GM23248 (cell line): ENCODE data around the gene CBR3. TPM values are rescaled to one million over a fixed set of nuclear protein-coding genes. Genes with fewer than 3 reads are reported as not detected.

ENCODE experiments used
- DNase-seq: peaks from one replicate; pipeline ENCODE4 v3.0.0-alpha.2; 2015
- H2AFZ ChIP-seq: fragments of 200-600 bp; sonication (generic); 2 replicates; pipeline ENCODE4 v1.6.1; 2016; ENCODE audit warnings: antibody characterized with exemption
- H3F3A ChIP-seq: fragments of 200-600 bp; sonication (generic); 2 replicates; pipeline ENCODE4 v1.6.1; 2016; ENCODE audit warnings: mild to moderate bottlenecking, antibody characterized with exemption, mixed run types; ENCODE audit not compliant: insufficient read depth
- H3K27ac ChIP-seq: fragments of 200-600 bp; sonication (generic); 2 replicates; pipeline ENCODE4 v1.5.1; 2016; ENCODE audit warnings: mild to moderate bottlenecking
- H3K27me3 ChIP-seq: fragments of 200-600 bp; sonication (generic); replicated peaks from 2 replicates; pipeline ENCODE4 v1.6.1; 2016; ENCODE audit warnings: mild to moderate bottlenecking; ENCODE audit not compliant: insufficient read depth
- H3K36me3 ChIP-seq: fragments of 200-600 bp; sonication (generic); 2 replicates; pipeline ENCODE4 v1.6.1; 2016; ENCODE audit warnings: low read depth, mild to moderate bottlenecking
- H3K4me1 ChIP-seq: fragments of 200-600 bp; sonication (generic); 2 replicates; pipeline ENCODE4 v1.6.1; 2016; ENCODE audit warnings: mild to moderate bottlenecking; ENCODE audit not compliant: insufficient read depth
- H3K4me2 ChIP-seq: fragments of 200-600 bp; sonication (generic); one replicate; pipeline ENCODE4 v1.6.1; 2016; ENCODE audit warnings: mild to moderate bottlenecking; ENCODE audit not compliant: unreplicated experiment
- H3K4me3 ChIP-seq: fragments of 200-600 bp; sonication (generic); 2 replicates; pipeline ENCODE4 v1.5.1; 2016; ENCODE audit warnings: mild to moderate bottlenecking
- H3K79me2 ChIP-seq: fragments of 200-600 bp; sonication (generic); 2 replicates; pipeline ENCODE4 v1.6.1; 2016; ENCODE audit warnings: mild to moderate bottlenecking; ENCODE audit not compliant: insufficient read depth
- H3K9ac ChIP-seq: fragments of 200-600 bp; sonication (generic); 2 replicates; pipeline ENCODE4 v1.6.1; 2016; ENCODE audit warnings: mild to moderate bottlenecking
- H3K9me2 ChIP-seq: fragments of 200-600 bp; sonication (generic); 2 replicates; pipeline ENCODE4 v1.6.1; 2016; ENCODE audit warnings: mixed run types, mild to moderate bottlenecking, moderate library complexity; ENCODE audit not compliant: insufficient read depth
- H3K9me3 ChIP-seq: fragments of 200-600 bp; sonication (generic); one replicate; pipeline ENCODE4 v1.6.1; 2017; ENCODE audit warnings: low read depth
- H4K20me1 ChIP-seq: fragments of 200-600 bp; sonication (generic); 2 replicates; pipeline ENCODE4 v1.6.0; 2016; ENCODE audit not compliant: insufficient read depth
- EZH2 ChIP-seq: fragments of 200-600 bp; sonication (generic); IDR thresholded peaks from 2 replicates; pipeline ENCODE4 v1.6.1; 2018; ENCODE audit warnings: antibody characterized with exemption, mild to moderate bottlenecking; ENCODE audit not compliant: insufficient read depth, poor library complexity, severe bottlenecking
- EZH2phosphoT487 ChIP-seq: fragments of 200-600 bp; sonication (generic); IDR thresholded peaks from 2 replicates; pipeline ENCODE4 v1.6.1; 2018; ENCODE audit warnings: antibody characterized with exemption, moderate library complexity, mild to moderate bottlenecking, low read depth; ENCODE audit not compliant: insufficient read depth
- WGBS, 2 experiments: methylation state at CpG; one replicate each; pipeline ENCODE4 v1.1.6; 2015 to 2017; ENCODE audit warnings: low lambda C conversion rate in 2 of 2, low coverage in 1 of 2; ENCODE audit errors: missing lambda C conversion rate in 2 of 2; 5-methylcytosine and 5-hydroxymethylcytosine counted together
- in situ Hi-C: fragments of 300-500 bp; cut with MboI; formaldehyde crosslinking; loops from 2 replicates; pipeline ENCODE4 v1.15.0; 2020
- polyA plus RNA-seq: library from polyadenylated mRNA; unstranded; fragments of >200 nt; fragmentation: Nextera tagmentation; extraction: Ambion mirVana; gene quantifications from 2 replicates; pipeline ENCODE4 v1.2.1, GENCODE V29; 2016
- total RNA-seq: library from RNA; depleted of rRNA; stranded (reverse); fragments of >200 nt; shearing (Covaris generic); gene quantifications from 2 replicates; pipeline ENCODE4 v1.2.3, GENCODE V29; 2014

The CBR3 gene
- total and polyA plus RNA-seq, 2 experiments from 2014 or later: 17.3 to 28.1 TPM

- H3K4me1 ChIP-seq: no peaks in the 10 kb centered on the region
- H3K4me2 ChIP-seq: no peak overlapping the region
- no peaks in the 10 kb centered on the region for H3K9me2 ChIP-seq
- no peaks in the 10 kb centered on the region for H3K79me2 ChIP-seq
- no peak overlapping the region for H2AFZ ChIP-seq
- no peak for DNase-seq
- no peak for TF ChIP-seq EZH2phosphoT487
- TF ChIP-seq EZH2: no peak
- H3K27ac ChIP-seq: no peak overlapping the region
- in situ Hi-C loops: no loop called here
- no peaks in the 10 kb centered on the region for H3K36me3 ChIP-seq
- no peak overlapping the region for H3K9ac ChIP-seq
- H3K27me3 ChIP-seq: no peaks in the 10 kb centered on the region
- WGBS, 2 experiments: 76 to 83% methylated on average over 5 of the region's 5 CpGs
- no peak overlapping the region for H3K4me3 ChIP-seq
- H3K9me3 ChIP-seq: no peaks in the 10 kb centered on the region
- H4K20me1 ChIP-seq: no peaks in the 10 kb centered on the region
- H3F3A ChIP-seq: no peaks in the 10 kb centered on the region
Observed at GRCh38 chr21:36171336-36171735, 36.5 kb downstream of the CBR3 start.

GRCh38 chr21:36171741-36172331 lies 37.0 kb downstream of the CBR3 start:
- 89 to 94% methylated on average over 8 to 9 of the region's 9 CpGs for WGBS, 2 experiments
- Histone ChIP-seq H3K27me3 (no peaks in the 10 kb centered on the region), H3K9ac (no peak overlapping the region), H3K27ac (no peak overlapping the region), H3K36me3 (no peaks in the 10 kb centered on the region), H3K4me2 (no peak overlapping the region), H3K9me2 (no peaks in the 10 kb centered on the region), H2AFZ (no peak overlapping the region), H3K9me3 (no peaks in the 10 kb centered on the region), H3F3A (no peaks in the 10 kb centered on the region), H3K4me1 (no peaks in the 10 kb centered on the region), H3K79me2 (no peaks in the 10 kb centered on the region), H4K20me1 (no peaks in the 10 kb centered on the region), H3K4me3 (no peak overlapping the region)
- in situ Hi-C loops: no loop called here
- TF ChIP-seq EZH2 (no peak), EZH2phosphoT487 (no peak)
- DNase-seq: no peak

- no peaks in the 10 kb centered on the region for H3F3A ChIP-seq
- H3K36me3 ChIP-seq: no peaks in the 10 kb centered on the region
- H3K9ac ChIP-seq: no peak overlapping the region
- no peaks in the 10 kb centered on the region for H3K4me1 ChIP-seq
- no peaks in the 10 kb centered on the region for H3K79me2 ChIP-seq
- no peak overlapping the region for H2AFZ ChIP-seq
- H3K9me3 ChIP-seq: no peaks in the 10 kb centered on the region
- DNase-seq: no peak
- no peak for TF ChIP-seq EZH2phosphoT487
- no peak for TF ChIP-seq EZH2
- H3K4me3 ChIP-seq: no peak overlapping the region
- WGBS, 2 experiments: 99% methylated on average over 6 of the region's 6 CpGs
- H4K20me1 ChIP-seq: no peaks in the 10 kb centered on the region
- in situ Hi-C loops: no loop called here
- H3K27me3 ChIP-seq: no peaks in the 10 kb centered on the region
- no peak overlapping the region for H3K27ac ChIP-seq
- H3K9me2 ChIP-seq: no peaks in the 10 kb centered on the region
- H3K4me2 ChIP-seq: no peak overlapping the region
Observed at GRCh38 chr21:36174780-36175179, 39.9 kb downstream of the CBR3 start.

GRCh38 chr21:36175771-36176565 lies 41.1 kb downstream of the CBR3 start:
- Histone ChIP-seq H3K36me3 (no peaks in the 10 kb centered on the region), H3K9me2 (no peaks in the 10 kb centered on the region), H3F3A (no peaks in the 10 kb centered on the region), H2AFZ (no peak overlapping the region), H3K4me3 (no peak overlapping the region), H4K20me1 (no peaks in the 10 kb centered on the region), H3K9me3 (no peaks in the 10 kb centered on the region), H3K79me2 (no peaks in the 10 kb centered on the region), H3K9ac (no peak overlapping the region), H3K4me1 (no peaks in the 10 kb centered on the region), H3K27me3 (no peaks in the 10 kb centered on the region), H3K4me2 (no peak overlapping the region), H3K27ac (no peak overlapping the region)
- TF ChIP-seq EZH2phosphoT487: no peak
- no peak for TF ChIP-seq EZH2
- no peak for DNase-seq
- 77 to 97% methylated on average over 6 to 7 of the region's 7 CpGs for WGBS, 2 experiments
- in situ Hi-C loops: no loop called here
